ENCODE data around the gene RAB8B.

RAB8B gene

GRCh38 chr15:63296195-63296594, 106.8 kb downstream of the RAB8B start:
- no peaks in the 10 kb centered on the region for H3K36me3 ChIP-seq (ENCODE audit: low read depth)
- no peaks in the 10 kb centered on the region for H3K27me3 ChIP-seq (ENCODE audit: insufficient read depth, poor library complexity, severe bottlenecking)
- no peak for ATAC-seq (ENCODE audit: low read depth)
- no peaks in the 10 kb centered on the region for H3K9me3 ChIP-seq (ENCODE audit: severe bottlenecking)
- H3K4me1 ChIP-seq (ENCODE audit: insufficient read depth, poor library complexity, severe bottlenecking) = peaks cover 4% of the 10 kb centered on the region
- TF ChIP-seq CTCF (IDR thresholded peaks at IDR 0.05; ENCODE audit: poor library complexity, severe bottlenecking) = no peak
- no peak overlapping the region for H3K27ac ChIP-seq (ENCODE audit: poor library complexity, severe bottlenecking)
- no peak overlapping the region for H3K4me3 ChIP-seq (ENCODE audit: severe bottlenecking)
- DNase-seq (ENCODE audit: low spot score) = no peak

DNA sequence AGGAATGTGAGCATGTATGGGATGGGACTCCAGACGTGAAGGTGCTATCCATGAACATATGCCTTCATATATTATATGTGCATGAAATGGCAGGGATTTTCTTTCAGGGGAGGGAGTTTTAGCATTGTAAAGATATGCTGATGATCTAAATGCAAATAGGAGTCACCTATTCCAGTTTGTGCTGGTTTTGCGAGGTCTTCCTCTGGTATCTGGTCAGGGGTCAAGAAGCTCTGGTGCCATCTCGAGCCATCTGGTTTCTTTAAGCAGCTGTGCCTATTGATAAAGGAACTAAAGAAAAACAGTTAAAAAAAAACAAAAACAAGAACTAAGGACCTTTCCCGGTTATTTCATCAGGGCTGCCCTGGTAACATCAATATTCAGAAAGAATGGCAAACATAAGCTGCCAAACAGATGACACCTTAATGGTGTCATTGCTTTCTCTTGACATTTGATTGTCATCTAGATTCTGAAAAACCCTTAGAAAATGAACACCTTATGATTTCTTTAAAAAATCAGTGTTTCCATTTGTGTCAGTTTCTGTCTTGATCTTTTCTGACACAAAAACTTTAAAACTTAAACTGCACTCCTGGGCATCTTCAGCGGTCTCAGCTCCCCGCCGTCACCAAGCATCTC, 110.7 kb downstream of the RAB8B start:
- no peak for TF ChIP-seq CTCF (IDR thresholded peaks at IDR 0.05; ENCODE audit: poor library complexity, severe bottlenecking)
- no peak overlapping the region for H3K27ac ChIP-seq (ENCODE audit: poor library complexity, severe bottlenecking)
- DNase-seq (ENCODE audit: low spot score) = no peak
- H3K9me3 ChIP-seq (ENCODE audit: severe bottlenecking) = no peaks in the 10 kb centered on the region
- no peak for ATAC-seq (ENCODE audit: low read depth)
- H3K4me3 ChIP-seq (ENCODE audit: severe bottlenecking) = no peak overlapping the region
- H3K36me3 ChIP-seq (ENCODE audit: low read depth) = no peaks in the 10 kb centered on the region
- no peaks in the 10 kb centered on the region for H3K27me3 ChIP-seq (ENCODE audit: insufficient read depth, poor library complexity, severe bottlenecking)
- no peaks in the 10 kb centered on the region for H3K4me1 ChIP-seq (ENCODE audit: insufficient read depth, poor library complexity, severe bottlenecking)

DNA sequence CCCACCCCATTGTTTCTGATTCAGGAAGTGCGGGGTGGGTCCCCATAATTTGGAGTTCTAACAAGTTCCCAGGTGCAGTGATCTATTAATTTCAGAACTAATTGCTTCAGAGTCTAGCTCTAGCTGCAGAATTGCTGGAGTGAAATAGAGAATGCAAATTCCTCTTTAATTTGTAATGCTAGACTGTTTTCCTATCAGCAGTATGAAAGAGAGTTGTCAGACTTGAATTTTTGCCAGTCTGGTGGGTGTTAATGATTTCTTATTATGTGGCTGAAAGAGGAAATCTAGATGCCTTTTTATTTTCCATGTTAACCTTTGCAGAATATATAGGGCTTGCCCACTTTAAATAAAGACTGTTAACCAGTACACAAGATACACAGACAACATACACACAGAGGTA, 111.7 kb downstream of the RAB8B start:
- no peak overlapping the region for H3K4me3 ChIP-seq (ENCODE audit: severe bottlenecking)
- no peaks in the 10 kb centered on the region for H3K27me3 ChIP-seq (ENCODE audit: insufficient read depth, poor library complexity, severe bottlenecking)
- ATAC-seq (ENCODE audit: low read depth) (no peak), DNase-seq (ENCODE audit: low spot score) (no peak)
- no peaks in the 10 kb centered on the region for H3K36me3 ChIP-seq (ENCODE audit: low read depth)
- no peak for TF ChIP-seq CTCF (IDR thresholded peaks at IDR 0.05; ENCODE audit: poor library complexity, severe bottlenecking)
- no peaks in the 10 kb centered on the region for H3K9me3 ChIP-seq (ENCODE audit: severe bottlenecking)
- H3K4me1 ChIP-seq (ENCODE audit: insufficient read depth, poor library complexity, severe bottlenecking) = no peaks in the 10 kb centered on the region
- no peak overlapping the region for H3K27ac ChIP-seq (ENCODE audit: poor library complexity, severe bottlenecking)

DNA sequence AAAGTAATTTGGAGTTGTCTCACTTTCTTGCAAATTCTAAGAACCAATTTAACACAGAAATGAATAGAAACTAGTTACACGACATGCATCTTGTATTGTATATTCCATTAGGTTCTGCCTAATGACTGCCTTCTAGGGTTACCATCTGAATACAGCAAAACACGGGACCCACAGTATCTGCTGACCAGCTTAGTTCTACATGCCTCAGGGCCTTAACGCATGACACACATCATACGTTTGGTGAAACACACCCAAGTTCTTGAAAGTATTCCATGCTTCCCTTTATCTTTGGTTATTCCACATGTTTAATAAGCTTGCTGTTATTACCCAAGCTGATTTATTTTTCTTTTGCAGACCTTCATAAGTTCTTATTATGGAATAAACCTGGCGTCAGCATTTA, 115.9 kb downstream of the RAB8B start:
- no peaks in the 10 kb centered on the region for H3K9me3 ChIP-seq (ENCODE audit: severe bottlenecking)
- no peaks in the 10 kb centered on the region for H3K27me3 ChIP-seq (ENCODE audit: insufficient read depth, poor library complexity, severe bottlenecking)
- TF ChIP-seq CTCF (IDR thresholded peaks at IDR 0.05; ENCODE audit: poor library complexity, severe bottlenecking) = no peak
- H3K4me3 ChIP-seq (ENCODE audit: severe bottlenecking) = no peak overlapping the region
- no peaks in the 10 kb centered on the region for H3K36me3 ChIP-seq (ENCODE audit: low read depth)
- no peaks in the 10 kb centered on the region for H3K4me1 ChIP-seq (ENCODE audit: insufficient read depth, poor library complexity, severe bottlenecking)
- H3K27ac ChIP-seq (ENCODE audit: poor library complexity, severe bottlenecking) = no peak overlapping the region
- DNase-seq (ENCODE audit: low spot score) = no peak
- no peak for ATAC-seq (ENCODE audit: low read depth)

- Histone ChIP-seq H3K4me1 (ENCODE audit: insufficient read depth, poor library complexity, severe bottlenecking) (no peaks in the 10 kb centered on the region), H3K9me3 (ENCODE audit: severe bottlenecking) (no peaks in the 10 kb centered on the region), H3K27me3 (ENCODE audit: insufficient read depth, poor library complexity, severe bottlenecking) (no peaks in the 10 kb centered on the region), H3K27ac (ENCODE audit: poor library complexity, severe bottlenecking) (no peak overlapping the region), H3K36me3 (ENCODE audit: low read depth) (no peaks in the 10 kb centered on the region), H3K4me3 (ENCODE audit: severe bottlenecking) (no peak overlapping the region)
- ATAC-seq (ENCODE audit: low read depth) (no peak), DNase-seq (ENCODE audit: low spot score) (no peak)
- TF ChIP-seq CTCF (IDR thresholded peaks at IDR 0.05; ENCODE audit: poor library complexity, severe bottlenecking) = no peak
These were observed 117.2 kb downstream of the RAB8B start for GRCh38 chr15:63306492-63307073.

Measured in RWPE2 (cell line).